IPS-18c (cell line): ENCODE data around the gene OPCML.

Experiments
- H3K4me3 ChIP-seq: 2 replicates; pipeline ENCODE4 v1.7.0; 2013; ENCODE audit warnings: low read depth, mild to moderate bottlenecking, low read length, moderate library complexity; ENCODE audit not compliant: insufficient read depth
- H3K9me3 ChIP-seq: one replicate; pipeline ENCODE4 v1.6.1; 2013; ENCODE audit warnings: mild to moderate bottlenecking, low read length, moderate library complexity; ENCODE audit not compliant: control insufficient read depth, insufficient read depth

Gene OPCML

GRCh38 chr11:133171374-133171773 is 360.9 kb downstream of the OPCML start:
- Histone ChIP-seq H3K9me3 (peaks cover 2% of the 10 kb centered on the region), H3K4me3 (no peak overlapping the region)

GRCh38 chr11:133168016-133168415 is 364.3 kb downstream of the OPCML start:
- Histone ChIP-seq H3K9me3 (peaks cover 2% of the 10 kb centered on the region), H3K4me3 (no peak overlapping the region)

DNA sequence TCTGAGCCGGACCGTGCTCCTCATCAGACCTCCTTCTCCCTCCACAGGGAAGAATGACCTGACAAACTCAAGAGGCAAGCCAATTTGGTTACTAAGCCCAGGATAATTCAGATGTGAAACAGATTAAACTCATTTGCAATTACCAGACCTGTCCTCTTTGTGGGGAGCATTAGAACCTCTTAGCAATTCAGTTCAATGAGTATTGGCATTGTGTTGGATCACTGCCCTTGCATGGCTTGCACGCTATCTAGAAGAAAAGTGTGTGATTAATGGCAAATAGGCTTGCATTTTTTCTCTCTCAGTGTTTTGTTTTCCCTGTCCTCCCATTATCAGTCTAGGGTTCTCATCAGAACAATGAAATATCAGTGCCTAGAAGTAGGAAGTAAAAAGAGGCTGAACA is 365.6 kb downstream of the OPCML start:
- H3K9me3 ChIP-seq = peaks cover 2% of the 10 kb centered on the region

DNA sequence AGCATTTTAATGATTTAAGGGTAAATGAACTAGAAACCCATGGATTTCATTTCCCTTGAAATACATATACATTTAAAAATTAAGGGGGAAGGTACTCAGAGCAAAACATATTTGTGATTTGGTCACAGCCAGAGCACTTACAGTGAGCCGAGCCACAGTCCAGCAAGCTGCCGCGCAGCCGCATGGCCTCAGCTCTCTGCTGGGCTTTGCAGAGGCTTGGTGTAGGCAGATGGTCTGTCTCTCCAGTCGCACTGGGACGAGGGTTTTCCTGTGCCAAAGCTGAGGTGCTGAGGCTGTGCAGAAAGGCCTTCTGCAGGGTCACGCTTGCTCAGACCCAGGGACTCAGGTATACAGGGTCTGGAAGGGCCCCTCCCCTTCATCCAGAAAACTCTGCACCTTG is 367.3 kb downstream of the OPCML start:
- peaks cover 2% of the 10 kb centered on the region for H3K9me3 ChIP-seq
- H3K4me3 ChIP-seq = no peak overlapping the region

More for the DNA sequence above, 365.6 kb downstream of the OPCML start:
- no peak overlapping the region for H3K4me3 ChIP-seq

- H3K4me3 ChIP-seq = no peak overlapping the region
- peaks cover 2% of the 10 kb centered on the region for H3K9me3 ChIP-seq
Measured at GRCh38 chr11:133163463-133164419, 368.6 kb downstream of the OPCML start.

- Histone ChIP-seq H3K4me3 (no peak overlapping the region), H3K9me3 (peaks cover 2% of the 10 kb centered on the region)
Measured at GRCh38 chr11:133162227-133162626, 370.1 kb downstream of the OPCML start.

DNA sequence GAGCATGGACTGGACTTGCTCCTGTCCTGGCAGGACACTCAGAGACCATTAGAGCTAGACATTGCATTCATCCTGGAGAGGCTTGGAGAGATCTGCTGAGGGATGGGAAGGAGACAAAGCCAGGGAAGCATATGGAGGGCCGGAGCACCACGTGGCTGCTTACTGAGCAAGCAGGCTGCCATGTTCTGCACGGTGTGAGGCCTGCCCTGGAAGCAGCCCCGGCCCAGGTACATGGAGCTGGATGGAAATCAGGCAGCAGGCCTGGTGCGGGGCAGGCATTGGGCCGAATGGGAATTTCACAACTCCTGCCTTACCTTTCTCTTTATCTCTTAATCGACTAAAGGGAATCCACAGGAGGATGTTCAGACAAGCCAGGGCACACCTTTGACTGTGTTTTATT is 371.5 kb downstream of the OPCML start:
- H3K9me3 ChIP-seq = no peaks in the 10 kb centered on the region
- H3K4me3 ChIP-seq = no peak overlapping the region

- H3K4me3 ChIP-seq = no peak overlapping the region
- no peaks in the 10 kb centered on the region for H3K9me3 ChIP-seq
Measured at GRCh38 chr11:133156986-133157745, 375.1 kb downstream of the OPCML start.

DNA sequence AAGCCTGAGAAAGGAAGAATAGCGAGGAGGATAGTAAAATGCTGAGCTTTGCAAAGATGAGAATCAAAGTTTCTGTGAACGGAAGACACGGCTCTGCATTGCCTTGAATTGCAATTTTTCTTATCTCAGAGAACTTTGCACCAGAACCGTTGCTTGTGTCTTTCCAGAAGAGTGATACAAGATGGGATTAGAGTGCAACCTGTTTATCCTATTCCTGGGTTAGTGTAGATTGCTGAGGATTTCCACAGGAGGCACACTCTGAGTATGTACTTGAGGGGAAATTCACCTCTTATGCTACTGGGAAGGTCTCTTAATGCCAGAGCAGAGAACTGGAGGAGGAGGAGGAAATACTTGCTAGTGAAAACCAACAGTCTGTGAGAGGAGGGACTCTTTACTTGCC is 377.5 kb downstream of the OPCML start:
- H3K9me3 ChIP-seq = no peaks in the 10 kb centered on the region

GRCh38 chr11:133154076-133154475 is 378.2 kb downstream of the OPCML start:
- no peaks in the 10 kb centered on the region for H3K9me3 ChIP-seq
- H3K4me3 ChIP-seq = no peak overlapping the region

More for the DNA sequence above, 377.5 kb downstream of the OPCML start:
- H3K4me3 ChIP-seq = no peak overlapping the region

GRCh38 chr11:133153031-133153430 is 379.3 kb downstream of the OPCML start:
- H3K4me3 ChIP-seq = no peak overlapping the region
- no peaks in the 10 kb centered on the region for H3K9me3 ChIP-seq

- Histone ChIP-seq H3K9me3 (no peaks in the 10 kb centered on the region), H3K4me3 (no peak overlapping the region)
Measured at GRCh38 chr11:133149698-133150097, 382.6 kb downstream of the OPCML start.

GRCh38 chr11:133147625-133148024 is 384.7 kb downstream of the OPCML start:
- Histone ChIP-seq H3K4me3 (no peak overlapping the region), H3K9me3 (no peaks in the 10 kb centered on the region)

- Histone ChIP-seq H3K4me3 (no peak overlapping the region), H3K9me3 (no peaks in the 10 kb centered on the region)
Measured at GRCh38 chr11:133146697-133147306, 385.5 kb downstream of the OPCML start.

- H3K9me3 ChIP-seq = no peaks in the 10 kb centered on the region
- H3K4me3 ChIP-seq = no peak overlapping the region
Measured at GRCh38 chr11:133137939-133138338, 394.4 kb downstream of the OPCML start.

DNA sequence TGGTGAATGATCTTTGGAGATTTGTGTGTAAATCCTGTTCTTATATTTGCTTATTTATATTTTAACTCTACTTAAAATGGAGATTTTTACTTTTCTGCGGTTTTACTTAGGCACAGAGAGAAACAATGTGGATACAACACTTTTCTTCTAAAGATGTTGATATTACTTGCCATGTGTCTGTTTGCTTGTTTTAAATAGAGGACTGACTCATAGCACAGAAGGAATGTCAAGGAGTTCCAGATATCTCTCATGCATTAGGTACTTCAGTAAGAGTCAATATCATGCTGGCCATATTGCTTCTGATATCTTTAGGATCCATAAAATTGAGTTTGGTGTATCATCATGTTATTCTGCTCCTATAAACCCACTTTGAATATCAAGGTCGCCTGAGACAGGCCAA is 395.0 kb downstream of the OPCML start:
- no peak overlapping the region for H3K4me3 ChIP-seq
- H3K9me3 ChIP-seq = no peaks in the 10 kb centered on the region

DNA sequence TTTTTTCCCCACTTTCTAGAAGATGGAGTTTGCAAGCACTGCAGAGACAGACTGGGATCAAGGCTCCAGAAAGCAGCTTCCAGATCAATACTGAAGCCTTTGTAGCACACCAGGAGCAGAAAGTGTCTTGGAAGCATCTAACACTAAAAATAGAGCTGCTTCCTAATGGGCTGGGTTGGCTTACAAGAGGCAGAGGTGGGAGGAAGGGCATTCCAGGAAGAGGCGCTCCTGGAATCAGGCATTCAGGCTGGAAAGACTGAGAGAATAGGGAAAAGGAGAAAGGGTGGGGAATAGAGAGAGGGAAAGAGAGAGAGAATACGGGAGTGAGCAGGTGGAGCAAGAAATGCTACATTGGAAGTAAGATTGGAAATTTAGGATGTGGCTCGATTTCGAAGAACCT is 395.9 kb downstream of the OPCML start:
- no peaks in the 10 kb centered on the region for H3K9me3 ChIP-seq
- H3K4me3 ChIP-seq = no peak overlapping the region
